DLD1 (cell line): ENCODE results near the gene CMPK2.
"Not testable (repeated sequence)": the region's sequence is repeated elsewhere in the genome, so short reads cannot be mapped to it uniquely, and the experiment has no call there.

ENCODE experiments used
- in situ Hi-C: cut with HindIII; loops from 2 replicates; pipeline ENCODE4 v1.10.0; 2017; ENCODE audit warnings: low sequenced_read_pairs

Gene CMPK2

DNA sequence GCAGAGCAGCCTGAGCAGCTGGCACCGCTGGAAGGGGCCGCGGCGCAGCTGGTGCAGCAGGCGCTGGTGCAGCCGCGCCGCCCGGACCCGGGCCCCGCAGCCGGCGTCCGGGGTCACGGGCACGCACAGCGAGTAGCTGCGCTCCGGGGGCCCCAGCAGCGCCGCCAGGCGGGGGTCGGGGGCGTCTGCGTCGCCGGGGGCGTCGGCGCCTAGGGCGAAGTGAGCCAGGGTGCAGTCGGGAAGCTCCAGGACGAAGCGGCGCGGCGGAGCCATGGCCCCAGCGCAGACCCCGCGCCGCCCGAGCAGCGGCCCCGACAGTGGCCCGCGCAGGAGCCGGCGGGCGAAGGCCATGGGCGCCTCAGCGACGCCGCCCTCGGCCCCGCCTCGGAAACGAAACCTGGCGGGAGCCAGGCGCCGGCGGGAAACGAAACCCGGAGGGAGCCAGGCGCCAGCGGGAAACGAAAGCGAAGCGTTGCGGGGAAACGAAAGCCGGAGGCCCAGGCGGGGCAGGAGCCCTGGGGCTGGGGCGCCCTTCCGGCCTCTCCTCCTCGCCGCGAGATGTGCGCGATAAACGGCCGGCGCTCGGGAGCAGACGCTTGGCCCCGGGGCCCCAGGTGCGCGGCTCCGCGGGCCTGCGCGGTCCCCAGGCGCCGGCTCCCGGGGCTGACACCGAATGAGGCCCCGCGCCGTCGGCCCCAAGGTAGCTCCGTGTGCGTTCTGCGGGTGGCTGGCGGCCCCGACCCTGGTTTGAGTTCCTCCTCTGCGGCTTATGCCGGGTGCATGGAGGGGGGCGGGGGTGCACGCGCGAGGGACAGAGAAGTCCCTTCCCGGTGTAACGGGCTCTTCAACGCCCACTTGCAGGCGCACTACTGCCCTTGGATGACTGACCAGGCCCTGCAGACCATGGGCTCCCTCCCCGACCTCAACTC is at the start of gene CMPK2:
Gene CMPK2 (minus strand): TSS at position 562 of the 929 bp plus-strand sequence. CDS start 211 bp downstream, at position 351.
- in situ Hi-C loops = no loop called here

- in situ Hi-C loops = no loop called here
These were observed 49.7 kb upstream of the CMPK2 start for GRCh38 chr2:6915399-6915798.

- in situ Hi-C loops = no loop called here
These were observed 49.1 kb upstream of the CMPK2 start for GRCh38 chr2:6914828-6915227.

- in situ Hi-C loops = no loop called here
These were observed 47.9 kb upstream of the CMPK2 start for GRCh38 chr2:6913415-6914157.

- in situ Hi-C loops = no loop called here
These were observed 46.0 kb upstream of the CMPK2 start for GRCh38 chr2:6911721-6912120.

- in situ Hi-C loops = no loop called here
These were observed 44.0 kb upstream of the CMPK2 start for GRCh38 chr2:6909431-6910385.

GRCh38 chr2:6908291-6908690 is 42.6 kb upstream of the CMPK2 start:
- in situ Hi-C loops = no loop called here

- in situ Hi-C loops = no loop called here
These were observed 40.5 kb upstream of the CMPK2 start for GRCh38 chr2:6906165-6906741.

- in situ Hi-C loops = no loop called here
These were observed 40.0 kb upstream of the CMPK2 start for GRCh38 chr2:6905668-6906067.

GRCh38 chr2:6902581-6902980 is 36.9 kb upstream of the CMPK2 start:
- in situ Hi-C loops = not testable (repeated sequence)

DNA sequence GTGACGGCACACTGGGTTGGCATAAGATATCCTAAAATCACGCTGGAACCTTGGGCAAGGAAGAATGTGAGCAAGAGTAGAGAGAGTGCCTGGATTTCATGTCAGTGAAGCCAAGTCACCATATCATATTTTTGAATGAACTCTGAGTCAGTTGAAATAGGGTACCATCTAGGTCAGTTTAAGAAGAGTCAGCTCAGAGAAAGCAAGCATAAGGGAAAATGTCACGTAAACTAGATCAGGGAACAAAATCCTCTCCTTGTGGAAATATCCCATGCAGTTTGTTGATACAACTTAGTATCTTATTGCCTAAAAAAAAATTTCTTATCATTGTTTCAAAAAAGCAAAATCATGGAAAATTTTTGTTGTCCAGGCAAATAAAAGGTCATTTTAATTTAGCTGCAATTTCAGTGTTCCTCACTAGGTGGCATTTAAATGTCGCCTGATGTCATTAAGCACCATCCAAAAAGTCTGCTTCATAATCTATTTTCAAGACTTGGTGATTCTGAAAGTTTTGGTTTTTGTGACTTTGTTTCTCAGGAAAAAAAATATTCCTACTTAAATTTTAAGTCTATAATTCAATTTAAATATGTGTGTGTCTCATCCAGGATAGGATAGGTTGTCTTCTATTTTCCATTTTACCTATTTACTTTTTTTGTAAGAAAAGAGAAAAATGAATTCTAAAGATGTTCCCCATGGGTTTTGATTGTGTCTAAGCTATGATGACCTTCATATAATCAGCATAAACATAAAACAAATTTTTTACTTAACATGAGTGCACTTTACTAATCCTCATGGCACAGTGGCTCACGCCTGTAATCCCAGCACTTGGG is 31.4 kb upstream of the CMPK2 start:
- in situ Hi-C loops = no loop called here

GRCh38 chr2:6893876-6894482 is 28.3 kb upstream of the CMPK2 start:
- in situ Hi-C loops = no loop called here

DNA sequence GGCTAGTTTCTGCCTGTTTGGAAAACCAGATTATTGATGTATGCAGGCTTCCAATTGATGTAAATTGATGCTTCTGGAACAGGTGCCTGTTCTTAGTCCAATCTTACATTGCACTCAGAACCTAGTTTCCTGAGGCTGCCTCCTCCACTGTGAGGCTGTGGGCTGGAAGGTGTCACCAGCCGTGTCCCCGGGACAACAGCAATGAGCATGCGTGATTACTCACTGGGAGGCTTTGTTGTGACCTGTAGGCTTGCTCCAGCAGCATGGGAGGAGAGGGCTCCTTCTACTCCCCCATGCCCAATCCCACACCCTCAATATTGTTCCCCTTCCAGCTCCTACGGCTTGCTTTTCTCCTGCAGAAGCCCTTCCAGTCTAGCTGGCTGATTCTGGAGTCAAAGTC is 23.0 kb upstream of the CMPK2 start:
- in situ Hi-C loops = no loop called here

DNA sequence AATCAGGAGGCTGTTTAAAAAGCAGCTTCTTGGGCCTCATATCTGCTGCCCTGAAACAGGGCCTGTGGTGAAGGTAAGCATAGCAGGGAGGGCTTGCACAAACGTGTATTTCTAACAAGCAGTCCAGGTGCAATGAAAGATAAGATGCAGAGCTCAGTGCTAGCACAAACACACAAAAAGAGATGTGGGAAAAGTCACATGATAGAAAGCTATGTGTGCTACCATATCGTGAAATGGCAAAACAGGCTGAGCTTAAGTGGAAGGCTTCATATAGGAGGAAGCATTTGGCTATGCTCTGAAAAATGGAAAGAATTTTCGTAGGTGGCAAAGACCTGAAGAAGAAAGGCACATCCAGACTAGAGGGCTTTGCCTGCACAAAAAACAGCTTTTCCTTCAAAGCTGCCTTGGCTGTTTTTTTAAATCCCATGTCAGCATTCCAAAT is 22.1 kb upstream of the CMPK2 start:
- in situ Hi-C loops = no loop called here

GRCh38 chr2:6885968-6886367 is 20.3 kb upstream of the CMPK2 start:
- in situ Hi-C loops = no loop called here

DNA sequence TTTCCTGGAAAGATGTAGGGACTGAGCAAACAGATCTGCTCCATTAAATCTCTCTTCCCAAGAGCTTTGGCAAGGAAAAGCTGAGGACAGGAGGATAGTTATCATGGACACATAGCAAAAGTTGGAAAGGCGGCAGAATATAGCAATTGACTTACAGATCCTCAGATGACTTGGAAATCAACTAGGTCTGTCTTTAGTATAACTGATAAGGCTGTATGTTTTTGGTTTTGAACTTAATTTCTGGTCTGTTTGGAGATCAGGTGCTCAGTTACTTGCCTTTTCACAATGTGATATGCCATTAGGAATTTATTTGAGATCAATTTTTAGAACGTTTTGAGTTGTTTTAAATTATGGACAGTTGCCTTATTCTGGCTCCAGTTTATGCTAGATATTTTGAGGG is 19.8 kb upstream of the CMPK2 start:
- in situ Hi-C loops = no loop called here

DNA sequence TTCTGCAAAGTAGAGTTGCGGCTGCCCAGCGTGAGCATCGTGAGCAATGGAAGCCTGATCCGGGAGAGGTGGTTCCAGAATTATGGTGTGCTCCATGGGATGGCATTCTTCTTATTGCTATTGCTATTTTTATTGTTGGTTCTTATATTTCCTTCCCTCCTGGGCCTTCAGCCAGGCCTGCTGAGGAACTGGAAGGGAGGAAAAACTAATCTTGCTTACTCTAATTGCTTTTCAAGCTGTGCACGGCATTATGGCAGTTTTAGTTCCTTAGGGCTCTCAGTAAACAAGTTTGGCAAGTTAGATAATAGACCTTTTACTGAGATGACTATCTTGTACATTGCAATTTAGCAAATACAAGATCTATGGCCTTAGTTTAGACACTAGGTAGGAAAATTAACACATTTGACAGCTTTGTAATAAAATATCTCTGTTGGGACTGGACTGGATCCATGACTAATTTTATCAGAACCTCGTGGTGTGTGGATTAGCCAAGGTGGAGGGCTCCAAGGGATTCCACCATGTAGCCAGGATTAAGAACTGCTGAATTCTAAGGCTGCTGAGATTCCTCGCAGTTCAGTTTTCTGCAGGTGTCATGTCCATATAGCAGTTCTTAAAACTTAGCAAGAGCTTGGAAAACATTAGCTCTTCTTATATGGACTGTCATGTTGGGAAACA is 17.9 kb upstream of the CMPK2 start:
- in situ Hi-C loops = no loop called here

DNA sequence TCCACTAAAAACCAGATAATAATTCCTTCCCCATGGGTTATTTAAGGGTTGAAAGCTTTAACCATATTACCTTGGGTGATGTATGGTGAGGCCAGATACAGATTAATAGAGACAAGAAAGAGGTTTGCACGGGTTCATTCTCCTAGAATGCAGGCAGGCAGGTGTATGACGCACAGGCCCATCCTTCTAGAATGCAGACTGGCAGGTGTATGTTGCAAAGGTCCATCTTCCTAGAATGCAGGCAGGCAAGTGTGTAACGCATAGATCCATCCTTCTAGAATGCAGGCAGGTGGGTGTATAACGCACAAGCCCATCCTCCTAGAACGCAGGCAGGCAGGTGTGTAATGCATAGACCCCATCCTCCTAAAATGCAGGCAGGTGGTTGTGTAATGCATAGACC is 15.8 kb upstream of the CMPK2 start:
- in situ Hi-C loops = no loop called here

DNA sequence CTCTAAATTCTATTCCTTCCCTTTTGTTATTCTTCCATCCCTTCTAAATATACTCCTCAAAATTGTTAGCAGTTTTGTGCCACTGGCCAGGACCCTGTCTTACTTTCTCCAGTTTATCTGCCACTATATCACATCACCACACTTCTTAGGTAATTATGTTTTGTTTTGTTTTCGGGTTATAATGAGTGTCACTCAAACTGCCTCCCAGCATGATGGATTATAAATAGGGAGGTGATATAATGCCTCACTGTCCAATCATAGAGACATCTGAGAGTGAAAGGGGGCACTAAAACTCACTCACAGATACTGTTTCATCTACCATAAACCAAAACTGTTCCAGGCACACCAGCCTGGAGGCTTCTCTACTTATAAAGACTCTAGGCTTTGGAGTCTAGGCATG is 15.3 kb upstream of the CMPK2 start:
- in situ Hi-C loops = no loop called here
